B cell (primary cell): ENCODE data around the gene CAMSAP2. TPM values are rescaled to one million over a fixed set of nuclear protein-coding genes. Genes with fewer than 3 reads are reported as not detected.

Source experiments
- ATAC-seq: fragments of 200-7000 bp; cut with Tn5 transposase; one replicate; pipeline ENCODE4 v1.10.0; 2021; ENCODE audit warnings: low read depth, mild to moderate bottlenecking, moderate number of reproducible peaks, moderate library complexity
- CTCF ChIA-PET: fragments of 350-600 bp; sonication (Branson Sonifier 250); formaldehyde crosslinking; loops from one replicate; lab custom pipeline; 2021; ENCODE audit warnings: antibody characterized with exemption, inconsistent platforms; lab: Charles Lee
- POLR2A ChIA-PET: fragments of 350-600 bp; sonication (Branson Sonifier 250); formaldehyde crosslinking; loops from one replicate; lab custom pipeline; 2021; ENCODE audit warnings: antibody characterized with exemption; lab: Charles Lee
- DNase-seq: peaks from one replicate; pipeline ENCODE4 v3.0.0; 2013
- H2AFZ ChIP-seq: 2 replicates; pipeline ENCODE4 v1.6.1; 2012; ENCODE audit warnings: mild to moderate bottlenecking, low read depth, low read length; ENCODE audit not compliant: insufficient read depth, poor library complexity, severe bottlenecking
- H3K27ac ChIP-seq, 2 donors: 1 replicate in 1 of 2; 2 replicates in 1 of 2; pipeline ENCODE4 v1.5.1; 2012 to 2013; ENCODE audit warnings: low read length in 2 of 2, mild to moderate bottlenecking in 2 of 2, moderate library complexity in 1 of 2
- H3K27me3 ChIP-seq, 4 experiments: fragments of 200-600 bp in 1 of 4; sonication (generic) in 1 of 4; replicated peaks in 1 of 4; 1 replicate in 2 of 4; 2 replicates in 2 of 4; pipeline versions ENCODE4 v1.6.1 to v1.7.0; 2013 to 2016; ENCODE audit warnings: low read length in 3 of 4, mild to moderate bottlenecking in 2 of 4, mixed read lengths in 1 of 4, moderate library complexity in 1 of 4; ENCODE audit not compliant: insufficient read depth in 4 of 4, control insufficient read depth in 3 of 4; ENCODE audit errors: control extremely low read depth in 1 of 4
- H3K36me3 ChIP-seq, 2 experiments: replicated peaks in 1 of 2; 1 replicate in 1 of 2; 2 replicates in 1 of 2; pipeline versions ENCODE4 v1.6.1 to v1.7.1; 2013; ENCODE audit warnings: low read length in 1 of 2; ENCODE audit not compliant: insufficient read depth in 2 of 2, control insufficient read depth in 1 of 2; ENCODE audit errors: control extremely low read depth in 1 of 2, extremely low read depth in 1 of 2
- H3K4me1 ChIP-seq, 2 donors: fragments of 200-600 bp in 1 of 2; sonication (generic) in 1 of 2; 1 replicate in 1 of 2; 2 replicates in 1 of 2; pipeline versions ENCODE4 v1.5.1 to v1.6.1; 2013 to 2017; ENCODE audit warnings: low read length in 2 of 2; ENCODE audit not compliant: control insufficient read depth in 2 of 2, insufficient read depth in 2 of 2
- H3K4me2 ChIP-seq: replicated peaks from 2 replicates; pipeline ENCODE3; 2012; ENCODE audit warnings: mild to moderate bottlenecking, low read depth, low read length; ENCODE audit not compliant: poor library complexity, severe bottlenecking
- H3K4me3 ChIP-seq, 5 experiments: fragments of 200-600 bp in 1 of 5; sonication (generic) in 1 of 5; 1 replicate in 3 of 5; 2 replicates in 2 of 5; pipeline versions ENCODE4 v1.5.1 to v1.7.0; 2011 to 2016; ENCODE audit warnings: low read length in 4 of 5, mild to moderate bottlenecking in 4 of 5, low read depth in 2 of 5, control low read depth in 1 of 5, moderate library complexity in 1 of 5; ENCODE audit not compliant: insufficient read depth in 1 of 5; ENCODE audit errors: control extremely low read depth in 1 of 5, extremely low read depth in 1 of 5
- H3K79me2 ChIP-seq: fragments of 200-600 bp; sonication (generic); one replicate; pipeline ENCODE4 v1.6.0; 2016; ENCODE audit warnings: low read length; ENCODE audit not compliant: control insufficient read depth, insufficient read depth
- H3K9ac ChIP-seq: fragments of 200-600 bp; sonication (generic); 2 replicates; pipeline ENCODE4 v1.6.1; 2017; ENCODE audit warnings: mild to moderate bottlenecking, low read length, moderate library complexity
- H3K9me3 ChIP-seq, 3 donors: one replicate each; pipeline versions ENCODE4 v1.6.1 to v1.7.1; 2013; ENCODE audit warnings: low read length in 2 of 3; ENCODE audit not compliant: control insufficient read depth in 2 of 3, insufficient read depth in 1 of 3; ENCODE audit errors: control extremely low read depth in 1 of 3
- H4K20me1 ChIP-seq: 2 replicates; pipeline ENCODE4 v1.6.0; 2012; ENCODE audit warnings: mild to moderate bottlenecking, low read length; ENCODE audit not compliant: insufficient read depth, control insufficient read depth, poor library complexity, severe bottlenecking
- H3K27ac Mint-ChIP-seq: one replicate; pipeline ENCODE4 v1.8.0; 2021; ENCODE audit warnings: mixed read lengths
- H3K27me3 Mint-ChIP-seq: one replicate; pipeline ENCODE4 v1.8.0; 2021; ENCODE audit warnings: mixed read lengths
- H3K4me1 Mint-ChIP-seq: one replicate; pipeline ENCODE4 v1.8.0; 2021; ENCODE audit warnings: mixed read lengths
- H3K4me3 Mint-ChIP-seq: one replicate; pipeline ENCODE4 v1.8.0; 2021; ENCODE audit warnings: mixed read lengths
- H3K9me3 Mint-ChIP-seq: one replicate; pipeline ENCODE4 v1.8.0; 2022; ENCODE audit warnings: mixed read lengths; ENCODE audit not compliant: insufficient read depth
- EZH2 ChIP-seq: IDR thresholded peaks from 2 replicates; pipeline ENCODE4 v1.6.1; 2012; ENCODE audit warnings: borderline replicate concordance, low read depth, mild to moderate bottlenecking, moderate library complexity, low read length; ENCODE audit not compliant: insufficient read depth, poor library complexity, severe bottlenecking
- WGBS: methylation state at CpG from one replicate; pipeline ENCODE4 v1.1.5; 2013; ENCODE audit warnings: missing lambda C conversion rate; ENCODE audit not compliant: insufficient coverage; 5-methylcytosine and 5-hydroxymethylcytosine counted together
- intact Hi-C: fragments of 100-400 bp; cut with micrococcal nuclease; formaldehyde crosslinking; loops from one replicate; pipeline ENCODE4 v1.10.0; 2022
- polyA plus RNA-seq: library from polyadenylated mRNA; depleted of rRNA; stranded (reverse); fragments of >200 nt; gene quantifications from 2 replicates; pipeline ENCODE4 v1.2.3, GENCODE V29; 2012
- total RNA-seq, 2 donors: library from RNA; stranded (reverse); fragments of 120-200 nt in 1 of 2; gene quantifications; 1 replicate in 1 of 2; 2 replicates in 1 of 2; pipeline versions ENCODE4 v1.2.3 to v1.2.4, GENCODE V29; 2013 to 2022
- TF ChIP-seq, protein P1 (sequence below): fragments of 200-600 bp; IDR thresholded peaks from one replicate; pipeline ENCODE4 v1.8.0; 2022; ENCODE audit warnings: antibody characterized with exemption, mild to moderate bottlenecking

CAMSAP2 gene
- total and polyA plus RNA-seq, 2 donors (not counting 1 experiment from before 2014, with no cell fraction given) = 0.10 to 2.1 TPM

DNA sequence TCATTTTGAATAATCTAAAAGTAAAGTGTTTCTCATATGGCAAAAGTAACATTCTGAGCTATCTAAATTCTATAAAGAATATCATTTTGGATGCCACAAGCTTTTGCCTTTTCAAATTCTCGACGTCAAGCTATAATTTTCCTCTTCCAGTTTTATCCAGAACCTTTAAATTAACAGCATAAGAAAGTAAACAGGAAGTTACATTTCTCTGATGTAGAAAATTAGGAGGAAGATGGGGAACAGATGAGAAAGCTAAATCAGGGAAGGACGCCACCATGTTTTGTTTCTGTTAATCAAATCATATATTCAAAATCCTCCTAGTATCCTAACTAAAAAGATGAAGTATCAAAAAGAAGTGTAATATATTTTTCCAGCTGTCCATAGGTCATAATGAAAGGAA is 8.8 kb upstream of the CAMSAP2 start:
- Histone ChIP-seq H3K9me3 (no peaks in the 10 kb centered on the region), H3K4me1 (no peaks in the 10 kb centered on the region), H4K20me1 (no peaks in the 10 kb centered on the region), H3K4me2 (no peak overlapping the region), H2AFZ (no peak overlapping the region), H3K79me2 (no peaks in the 10 kb centered on the region), H3K4me3 (no peak overlapping the region), H3K27ac (no peak overlapping the region), H3K9ac (no peak overlapping the region), H3K27me3 (no peaks in the 10 kb centered on the region), H3K36me3 (no peaks in the 10 kb centered on the region)
- intact Hi-C loops = no loop called here
- Mint-ChIP-seq H3K9me3 (no peaks in the 10 kb centered on the region), H3K27me3 (peaks cover 16% of the 10 kb centered on the region), H3K27ac (no peak overlapping the region), H3K4me3 (no peak overlapping the region), H3K4me1 (no peaks in the 10 kb centered on the region)
- CTCF ChIA-PET = no interaction called here
- no CpG with 5 or more reads among the region's 3 CpGs for WGBS
- DNase-seq = no peak
- TF ChIP-seq EZH2 = no peak
- TF ChIP-seq, protein P1, sequence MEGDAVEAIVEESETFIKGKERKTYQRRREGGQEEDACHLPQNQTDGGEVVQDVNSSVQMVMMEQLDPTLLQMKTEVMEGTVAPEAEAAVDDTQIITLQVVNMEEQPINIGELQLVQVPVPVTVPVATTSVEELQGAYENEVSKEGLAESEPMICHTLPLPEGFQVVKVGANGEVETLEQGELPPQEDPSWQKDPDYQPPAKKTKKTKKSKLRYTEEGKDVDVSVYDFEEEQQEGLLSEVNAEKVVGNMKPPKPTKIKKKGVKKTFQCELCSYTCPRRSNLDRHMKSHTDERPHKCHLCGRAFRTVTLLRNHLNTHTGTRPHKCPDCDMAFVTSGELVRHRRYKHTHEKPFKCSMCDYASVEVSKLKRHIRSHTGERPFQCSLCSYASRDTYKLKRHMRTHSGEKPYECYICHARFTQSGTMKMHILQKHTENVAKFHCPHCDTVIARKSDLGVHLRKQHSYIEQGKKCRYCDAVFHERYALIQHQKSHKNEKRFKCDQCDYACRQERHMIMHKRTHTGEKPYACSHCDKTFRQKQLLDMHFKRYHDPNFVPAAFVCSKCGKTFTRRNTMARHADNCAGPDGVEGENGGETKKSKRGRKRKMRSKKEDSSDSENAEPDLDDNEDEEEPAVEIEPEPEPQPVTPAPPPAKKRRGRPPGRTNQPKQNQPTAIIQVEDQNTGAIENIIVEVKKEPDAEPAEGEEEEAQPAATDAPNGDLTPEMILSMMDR = no peak
- POLR2A ChIA-PET = no interaction called here
- no peak for ATAC-seq

DNA sequence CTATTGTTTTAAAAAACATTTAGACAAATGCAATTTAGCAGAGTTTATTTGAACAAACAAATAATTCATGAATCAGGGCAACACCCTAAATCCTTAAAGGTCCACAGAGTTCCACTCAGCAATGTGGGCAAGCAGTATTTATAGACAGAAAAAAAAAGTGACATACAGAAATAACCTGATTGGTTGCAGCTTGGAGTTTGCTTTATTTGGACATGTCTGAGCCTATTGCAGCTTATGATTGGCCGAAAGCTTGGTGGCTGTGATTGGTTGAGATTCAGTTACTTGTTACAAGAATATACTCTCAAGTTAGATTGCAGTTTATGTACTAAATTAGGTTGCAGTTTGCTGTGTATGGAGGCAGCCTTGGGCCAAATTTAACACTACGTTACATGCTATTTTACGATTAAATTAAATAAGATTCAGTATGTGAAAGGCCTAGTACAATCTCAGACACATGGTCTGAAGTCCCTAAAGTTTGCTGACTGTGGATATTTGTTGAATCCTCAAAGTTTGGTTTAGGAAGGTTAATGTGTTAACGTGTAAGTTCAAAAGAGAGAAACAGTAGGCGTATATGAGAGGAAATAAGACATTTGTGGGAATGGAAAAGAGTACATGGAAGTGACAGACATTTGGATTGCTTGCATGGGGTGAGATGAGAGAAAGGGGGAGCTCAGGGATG is 6.9 kb upstream of the CAMSAP2 start:
- H3K27ac ChIP-seq = no peak overlapping the region
- intact Hi-C loops = no loop called here
- H3K79me2 ChIP-seq = no peaks in the 10 kb centered on the region
- TF ChIP-seq EZH2 = no peak
- TF ChIP-seq, protein P1 = no peak
- no peak for ATAC-seq
- POLR2A ChIA-PET = no interaction called here
- Mint-ChIP-seq H3K4me1 (no peaks in the 10 kb centered on the region), H3K9me3 (no peaks in the 10 kb centered on the region), H3K27ac (no peak overlapping the region), H3K4me3 (no peak overlapping the region), H3K27me3 (peaks cover 10% of the 10 kb centered on the region)
- no peaks in the 10 kb centered on the region for H3K36me3 ChIP-seq
- no peak overlapping the region for H3K4me2 ChIP-seq
- no peak overlapping the region for H3K9ac ChIP-seq
- H3K27me3 ChIP-seq = no peaks in the 10 kb centered on the region
- CTCF ChIA-PET = interaction anchor here (0.7 kb wide), 1 partner anchor 489 kb away, joined by 3 read pairs; no protein-coding TSS in a partner anchor
- no peak for DNase-seq
- no peaks in the 10 kb centered on the region for H3K9me3 ChIP-seq
- H3K4me3 ChIP-seq = no peak overlapping the region
- H2AFZ ChIP-seq = no peak overlapping the region
- H4K20me1 ChIP-seq = no peaks in the 10 kb centered on the region
- no peaks in the 10 kb centered on the region for H3K4me1 ChIP-seq
- 97% methylated on average over 4 of the region's 5 CpGs for WGBS
